RPMI7951 (cell line): ENCODE measurements around the gene ZSWIM3. TPM values are rescaled to one million over a fixed set of nuclear protein-coding genes. Genes with fewer than 3 reads are reported as not detected.
A peak's percentile ranks its signal among the peaks of the same experiment; 100 is the strongest.
"Not testable (repeated sequence)": the region's sequence is repeated elsewhere in the genome, so short reads cannot be mapped to it uniquely, and the experiment has no call there.

Source experiments
- DNase-seq: peaks from one replicate; pipeline ENCODE4 v3.0.0-alpha.2; 2012; ENCODE audit warnings: low read depth
- total RNA-seq: library from RNA; depleted of rRNA; stranded (reverse); fragments of >200 nt; shearing (Covaris generic); gene quantifications from 2 replicates; pipeline ENCODE4 v1.2.3, GENCODE V29; 2014; rRNA removed

ZSWIM3 gene
- total RNA-seq, result 9.3 and 9.4 TPM in 2 replicates

- DNase-seq, result peak; percentile 100
These were observed at the start of gene ZSWIM3, which contains the start of gene ACOT8 for GRCh38 chr20:45857114-45857881. ZSWIM3 (plus strand) TSS chr20:45857614; CDS start chr20:45857826, 212 bp downstream. ACOT8 (minus strand) TSS chr20:45857392; CDS start chr20:45857315, 77 bp downstream.

GRCh38 chr20:45810191-45810970, 47.0 kb upstream of the ZSWIM3 start:
- no peak for DNase-seq

GRCh38 chr20:45812157-45813005, 45.0 kb upstream of the ZSWIM3 start, which contains the start of gene UBE2C:
UBE2C (plus strand) TSS chr20:45812644; CDS start chr20:45812696, 52 bp downstream.
- DNase-seq, result peak; percentile 100

GRCh38 chr20:45813006-45813340, 44.4 kb upstream of the ZSWIM3 start:
- DNase-seq, result no peak

GRCh38 chr20:45813489-45813888, 43.9 kb upstream of the ZSWIM3 start:
- no peak for DNase-seq

- DNase-seq, result no peak
These were observed 43.1 kb upstream of the ZSWIM3 start for GRCh38 chr20:45814314-45814713.

- no peak for DNase-seq
These were observed 40.5 kb upstream of the ZSWIM3 start for GRCh38 chr20:45816951-45817350.

GRCh38 chr20:45817376-45818194, 39.8 kb upstream of the ZSWIM3 start:
- DNase-seq, result peak; percentile 78

GRCh38 chr20:45818239-45818638, 39.2 kb upstream of the ZSWIM3 start:
- no peak for DNase-seq

GRCh38 chr20:45819466-45819865, 37.9 kb upstream of the ZSWIM3 start:
- DNase-seq, result no peak

GRCh38 chr20:45821947-45822346, 35.5 kb upstream of the ZSWIM3 start:
- DNase-seq, result no peak

GRCh38 chr20:45822857-45823256, 34.6 kb upstream of the ZSWIM3 start:
- peak; percentile 68 for DNase-seq

- peak; percentile 57 for DNase-seq
These were observed 33.2 kb upstream of the ZSWIM3 start for GRCh38 chr20:45823949-45824835.

- DNase-seq, result peak; percentile 64
These were observed 30.9 kb upstream of the ZSWIM3 start for GRCh38 chr20:45826381-45827019.

GRCh38 chr20:45827030-45827652, 30.3 kb upstream of the ZSWIM3 start, which contains the start of gene TNNC2:
TNNC2 (minus strand) TSS chr20:45827312; CDS start chr20:45827248, 64 bp downstream.
- no peak for DNase-seq

- no peak for DNase-seq
These were observed 29.7 kb upstream of the ZSWIM3 start for GRCh38 chr20:45827712-45828111.

GRCh38 chr20:45828589-45828988, 28.8 kb upstream of the ZSWIM3 start:
- DNase-seq, result no peak

- DNase-seq, result not testable (repeated sequence)
These were observed 27.7 kb upstream of the ZSWIM3 start for GRCh38 chr20:45829673-45830106.

GRCh38 chr20:45832619-45833018, 24.8 kb upstream of the ZSWIM3 start:
- DNase-seq, result no peak
